Measurements from ENCODE around the gene TTC12. TPM values are rescaled to one million over a fixed set of nuclear protein-coding genes. Genes with fewer than 3 reads are reported as not detected.

The TTC12 gene
- total RNA-seq, 1 experiment from 2014 or later: 19.4 TPM

GRCh38 chr11:113396690-113397089 lies 82.3 kb downstream of the TTC12 start:
- ChIA-PET CTCF (no interaction called here), POLR2A (no interaction called here)
- H3K27me3 Mint-ChIP-seq (ENCODE audit: insufficient read depth, unreplicated experiment): no peaks in the 10 kb centered on the region
- Histone ChIP-seq H3K4me3 (ENCODE audit: low read depth, low read length) (no peak overlapping the region), H3K36me3 (ENCODE audit: control insufficient read depth, insufficient read depth, low read length) (no peaks in the 10 kb centered on the region), H3K27me3 (replicated peaks; ENCODE audit: control insufficient read depth, insufficient read depth, low read length) (no peaks in the 10 kb centered on the region), H3K4me1 (no peaks in the 10 kb centered on the region), H3K9me3 (no peaks in the 10 kb centered on the region)
- no peaks in the 10 kb centered on the region for H3K36me3 Mint-ChIP-seq (ENCODE audit: insufficient read depth, unreplicated experiment)
- no peak for DNase-seq
- no peak overlapping the region for H3K27ac Mint-ChIP-seq (ENCODE audit: unreplicated experiment)
- no peaks in the 10 kb centered on the region for H3K4me1 Mint-ChIP-seq (ENCODE audit: low read depth, unreplicated experiment)
- BruUV-seq (replicated peaks): no TSS peak
- intact Hi-C loops (cut with micrococcal nuclease; ENCODE audit: unreplicated experiment): no loop called here
- no peak overlapping the region for H3K4me3 Mint-ChIP-seq (ENCODE audit: unreplicated experiment)
- no peaks in the 10 kb centered on the region for H3K9me3 Mint-ChIP-seq (ENCODE audit: unreplicated experiment)
- TF ChIP-seq, protein P1, sequence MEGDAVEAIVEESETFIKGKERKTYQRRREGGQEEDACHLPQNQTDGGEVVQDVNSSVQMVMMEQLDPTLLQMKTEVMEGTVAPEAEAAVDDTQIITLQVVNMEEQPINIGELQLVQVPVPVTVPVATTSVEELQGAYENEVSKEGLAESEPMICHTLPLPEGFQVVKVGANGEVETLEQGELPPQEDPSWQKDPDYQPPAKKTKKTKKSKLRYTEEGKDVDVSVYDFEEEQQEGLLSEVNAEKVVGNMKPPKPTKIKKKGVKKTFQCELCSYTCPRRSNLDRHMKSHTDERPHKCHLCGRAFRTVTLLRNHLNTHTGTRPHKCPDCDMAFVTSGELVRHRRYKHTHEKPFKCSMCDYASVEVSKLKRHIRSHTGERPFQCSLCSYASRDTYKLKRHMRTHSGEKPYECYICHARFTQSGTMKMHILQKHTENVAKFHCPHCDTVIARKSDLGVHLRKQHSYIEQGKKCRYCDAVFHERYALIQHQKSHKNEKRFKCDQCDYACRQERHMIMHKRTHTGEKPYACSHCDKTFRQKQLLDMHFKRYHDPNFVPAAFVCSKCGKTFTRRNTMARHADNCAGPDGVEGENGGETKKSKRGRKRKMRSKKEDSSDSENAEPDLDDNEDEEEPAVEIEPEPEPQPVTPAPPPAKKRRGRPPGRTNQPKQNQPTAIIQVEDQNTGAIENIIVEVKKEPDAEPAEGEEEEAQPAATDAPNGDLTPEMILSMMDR (IDR thresholded peaks at IDR 0.05; ENCODE audit: insufficient read depth in 1 of 2, low read depth in 1 of 2, low read length in 1 of 2, severe bottlenecking in 1 of 2, unreplicated experiment in 1 of 2): no peak

DNA sequence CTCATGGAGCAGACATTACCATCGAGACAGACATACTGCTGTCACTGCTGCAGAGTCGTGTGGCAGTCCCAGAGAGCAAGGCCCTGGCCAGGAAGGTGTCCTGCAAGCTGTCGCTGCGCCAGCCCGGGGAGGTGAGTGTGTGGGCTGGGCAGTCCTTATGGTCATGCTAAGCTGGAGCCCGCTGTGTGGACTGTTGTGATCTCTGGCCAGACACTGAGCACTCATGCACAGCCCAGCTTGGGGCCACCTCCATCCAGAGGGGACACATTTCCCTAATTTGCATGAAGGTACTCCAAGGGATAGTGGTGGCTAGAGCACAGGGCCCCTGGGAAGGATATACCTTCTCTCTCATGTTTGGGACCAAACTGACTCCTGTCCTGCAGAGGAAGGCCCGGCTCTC lies 82.8 kb downstream of the TTC12 start:
- H3K4me3 ChIP-seq (ENCODE audit: low read depth, low read length): no peak overlapping the region
- H3K4me1 Mint-ChIP-seq (ENCODE audit: low read depth, unreplicated experiment): no peaks in the 10 kb centered on the region
- H3K27ac Mint-ChIP-seq (ENCODE audit: unreplicated experiment): no peak overlapping the region
- no peak for DNase-seq
- TF ChIP-seq, protein P1 (IDR thresholded peaks at IDR 0.05; ENCODE audit: insufficient read depth in 1 of 2, low read depth in 1 of 2, low read length in 1 of 2, severe bottlenecking in 1 of 2, unreplicated experiment in 1 of 2): no peak
- H3K4me1 ChIP-seq: no peaks in the 10 kb centered on the region
- no peaks in the 10 kb centered on the region for H3K36me3 ChIP-seq (ENCODE audit: control insufficient read depth, insufficient read depth, low read length)
- H3K27me3 Mint-ChIP-seq (ENCODE audit: insufficient read depth, unreplicated experiment): no peaks in the 10 kb centered on the region
- ChIA-PET CTCF (interaction anchor here (0.5 to 0.8 kb wide), 2 partner anchors 12 to 329 kb away, joined by 3 to 4 read pairs; no protein-coding TSS in a partner anchor), POLR2A (no interaction called here)
- no TSS peak for BruUV-seq (replicated peaks)
- H3K9me3 Mint-ChIP-seq (ENCODE audit: unreplicated experiment): no peaks in the 10 kb centered on the region
- no peaks in the 10 kb centered on the region for H3K36me3 Mint-ChIP-seq (ENCODE audit: insufficient read depth, unreplicated experiment)
- intact Hi-C loops (cut with micrococcal nuclease; ENCODE audit: unreplicated experiment): no loop called here
- H3K9me3 ChIP-seq: no peaks in the 10 kb centered on the region
- no peak overlapping the region for H3K4me3 Mint-ChIP-seq (ENCODE audit: unreplicated experiment)
- H3K27me3 ChIP-seq (replicated peaks; ENCODE audit: control insufficient read depth, insufficient read depth, low read length): no peaks in the 10 kb centered on the region

GRCh38 chr11:113397821-113398220 lies 83.4 kb downstream of the TTC12 start:
- Histone ChIP-seq H3K4me3 (ENCODE audit: low read depth, low read length) (no peak overlapping the region), H3K36me3 (ENCODE audit: control insufficient read depth, insufficient read depth, low read length) (no peaks in the 10 kb centered on the region), H3K27me3 (replicated peaks; ENCODE audit: control insufficient read depth, insufficient read depth, low read length) (no peaks in the 10 kb centered on the region), H3K9me3 (no peaks in the 10 kb centered on the region), H3K4me1 (no peaks in the 10 kb centered on the region)
- TF ChIP-seq, protein P1 (IDR thresholded peaks at IDR 0.05; ENCODE audit: insufficient read depth in 1 of 2, low read depth in 1 of 2, low read length in 1 of 2, severe bottlenecking in 1 of 2, unreplicated experiment in 1 of 2): no peak
- no peak overlapping the region for H3K4me3 Mint-ChIP-seq (ENCODE audit: unreplicated experiment)
- ChIA-PET POLR2A (interaction anchor here (0.5 kb wide), 1 partner anchor 19 kb away, joined by 3 read pairs; no protein-coding TSS in a partner anchor), CTCF (interaction anchor here (0.5 to 0.8 kb wide), 3 partner anchors 13 to 328 kb away, joined by 3 to 5 read pairs (median 4); no protein-coding TSS in a partner anchor)
- intact Hi-C loops (cut with micrococcal nuclease; ENCODE audit: unreplicated experiment): no loop called here
- H3K9me3 Mint-ChIP-seq (ENCODE audit: unreplicated experiment): no peaks in the 10 kb centered on the region
- no peak for DNase-seq
- BruUV-seq (replicated peaks): no TSS peak
- no peaks in the 10 kb centered on the region for H3K4me1 Mint-ChIP-seq (ENCODE audit: low read depth, unreplicated experiment)
- H3K27ac Mint-ChIP-seq (ENCODE audit: unreplicated experiment): no peak overlapping the region
- peaks cover 3% of the 10 kb centered on the region for H3K27me3 Mint-ChIP-seq (ENCODE audit: insufficient read depth, unreplicated experiment)
- H3K36me3 Mint-ChIP-seq (ENCODE audit: insufficient read depth, unreplicated experiment): no peaks in the 10 kb centered on the region
